Measurements from ENCODE around the gene PGM2. TPM values are rescaled to one million over a fixed set of nuclear protein-coding genes. Genes with fewer than 3 reads are reported as not detected.

Gene PGM2
- total RNA-seq, 1 donor from 2014 or later = 9.5 TPM

Other genes starting within 250 kb of the PGM2 start
- 40.6 TPM for gene RELL1, start 140.3 kb upstream of the PGM2 start, total RNA-seq
- gene TBC1D1, start 64.4 kb downstream of the PGM2 start, total RNA-seq = 128 TPM
- 1.1 TPM for gene PTTG2, start 133.7 kb downstream of the PGM2 start, total RNA-seq